GM19025 (cell line): Measurements from ENCODE around the gene STPG4.
"Not testable (repeated sequence)": the region's sequence is repeated elsewhere in the genome, so short reads cannot be mapped to it uniquely, and the experiment has no call there.

Source experiments
- ATAC-seq: cut with Tn5 transposase; IDR thresholded peaks from one replicate; pipeline ENCODE4 v1.9.1; 2021; ENCODE audit warnings: mild to moderate bottlenecking, low read depth, moderate library complexity; ENCODE audit not compliant: unreplicated experiment

STPG4 gene, protein sequence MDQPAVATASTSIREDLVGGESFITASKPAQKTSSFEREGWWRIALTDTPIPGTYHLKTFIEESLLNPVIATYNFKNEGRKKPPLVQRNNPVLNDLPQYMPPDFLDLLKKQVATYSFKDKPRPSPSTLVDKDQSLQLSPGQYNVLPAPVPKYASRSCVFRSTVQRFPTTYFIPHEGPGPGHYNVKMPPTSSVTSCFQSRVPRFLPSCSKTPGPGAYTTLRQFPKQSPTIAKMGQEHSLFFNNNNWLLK

DNA sequence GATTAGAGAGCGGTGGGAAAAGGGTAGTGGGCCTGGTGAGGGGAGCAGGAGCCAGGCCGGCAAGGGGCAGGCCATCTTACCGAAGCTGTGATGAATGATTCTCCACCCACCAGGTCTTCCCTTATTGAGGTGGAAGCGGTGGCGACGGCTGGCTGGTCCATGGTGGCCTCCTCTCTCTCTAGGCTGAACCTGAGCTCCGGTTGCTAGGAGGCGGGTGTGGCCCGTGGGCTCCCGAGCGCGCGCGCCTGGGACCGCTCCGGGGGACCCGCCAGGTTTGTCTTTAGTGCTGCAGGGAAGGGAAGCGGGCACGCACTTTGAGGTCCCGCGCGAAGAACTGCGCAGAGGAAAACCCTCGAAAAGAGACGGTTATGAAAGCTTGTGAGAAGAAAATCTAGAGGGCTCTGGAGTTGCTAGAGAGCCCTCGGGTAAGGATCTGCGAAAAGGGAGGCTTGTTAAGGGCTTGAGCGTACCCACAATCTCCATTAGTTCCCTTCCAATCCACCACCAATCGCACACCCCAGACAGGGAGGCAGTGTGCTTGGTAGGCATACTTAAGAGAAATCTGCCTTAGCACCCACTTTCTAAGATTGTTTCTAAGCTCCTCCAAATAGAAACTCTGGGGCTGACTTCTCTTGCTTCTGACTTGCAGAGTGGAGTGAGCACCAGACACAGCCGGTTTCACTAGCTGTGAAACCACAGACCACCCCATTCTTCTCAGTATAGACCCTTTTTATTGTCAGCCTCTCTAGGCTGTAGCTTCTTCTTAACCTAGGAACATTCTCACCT lies at the start of gene STPG4:
Gene STPG4 (minus strand): TSS at position 218 of the 786 bp plus-strand sequence. CDS start 57 bp downstream, at position 161.
- ATAC-seq: no peak

DNA sequence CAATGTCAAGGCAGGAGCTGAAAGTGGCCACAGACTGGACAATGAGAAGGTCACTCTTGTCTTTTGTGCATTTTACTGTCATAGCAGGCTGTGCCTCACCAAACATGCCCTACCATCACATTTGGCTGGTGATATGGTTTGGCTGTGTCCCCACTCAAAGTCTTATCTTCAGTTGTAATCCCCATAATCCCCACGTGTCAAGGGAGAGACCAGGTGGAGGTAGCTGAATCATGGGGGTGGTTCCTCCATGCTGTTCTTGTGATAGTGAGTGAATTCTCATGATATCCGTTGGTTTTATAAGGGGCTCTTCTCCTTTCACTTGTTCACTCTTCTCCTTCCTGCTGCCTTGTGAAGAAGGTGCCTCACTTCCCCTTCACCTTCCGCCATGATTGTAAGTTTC lies 49.6 kb upstream of the STPG4 start:
- ATAC-seq: no peak

DNA sequence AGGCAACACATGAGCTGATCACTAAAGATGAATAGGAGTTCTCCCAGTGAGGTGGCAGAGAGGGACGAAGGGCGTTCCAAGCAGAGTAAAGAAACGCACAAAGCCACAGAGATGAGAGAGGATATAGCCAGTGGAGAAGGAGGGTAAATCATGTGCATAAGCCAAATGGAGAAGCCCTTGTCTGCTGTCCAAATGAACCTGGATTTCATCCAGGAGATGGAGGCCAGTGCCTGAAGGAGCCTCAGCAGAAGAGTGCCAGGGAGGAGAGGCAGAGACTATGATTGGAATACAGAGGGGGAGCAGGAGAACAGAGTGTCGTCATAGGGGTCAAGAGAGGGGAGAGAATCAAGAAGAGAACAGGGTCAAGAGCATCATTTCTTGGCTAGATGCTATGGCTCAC lies 48.9 kb upstream of the STPG4 start:
- no peak for ATAC-seq

DNA sequence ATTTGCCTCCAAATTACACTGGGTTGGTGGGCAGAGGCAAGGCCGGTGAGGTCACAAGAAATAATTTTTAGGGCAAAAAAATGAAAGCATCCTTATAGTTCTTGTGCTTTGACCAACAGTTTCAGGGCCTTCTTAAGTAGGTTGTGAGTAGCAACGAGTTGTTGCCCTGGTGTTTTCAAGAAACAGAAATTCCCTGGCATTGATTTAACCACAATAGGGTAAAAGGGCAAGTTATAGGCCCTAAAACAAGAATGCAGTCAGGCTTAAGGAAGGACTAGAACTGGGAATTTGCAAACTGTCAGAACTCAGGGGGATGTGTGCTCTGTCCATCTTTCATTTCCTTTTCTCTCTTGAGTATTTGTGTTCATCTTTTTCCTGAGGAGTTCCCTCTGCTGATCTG lies 46.1 kb upstream of the STPG4 start:
- no peak for ATAC-seq

DNA sequence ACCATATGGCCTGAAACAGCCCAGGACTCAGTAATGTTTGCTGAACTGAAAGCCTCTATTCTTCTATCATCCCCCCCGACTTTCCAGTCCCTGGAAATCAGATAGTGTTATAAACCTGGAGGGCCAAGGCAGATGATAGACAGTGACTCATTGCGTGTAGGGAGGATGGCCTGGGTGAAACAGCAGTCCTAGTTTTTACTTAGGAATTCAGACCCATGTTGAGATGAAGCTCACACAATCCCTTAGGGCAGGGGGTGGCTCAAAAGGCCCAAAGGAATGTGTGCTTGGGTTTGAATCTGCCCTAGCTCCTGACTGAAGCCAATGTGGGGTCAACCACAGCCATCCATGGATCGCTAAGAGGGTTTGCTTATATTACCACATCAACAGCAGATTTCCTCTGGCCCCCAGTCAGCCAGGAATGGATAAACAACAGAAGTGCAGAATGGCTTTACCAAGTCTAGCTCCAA lies 43.9 kb upstream of the STPG4 start:
- no peak for ATAC-seq

DNA sequence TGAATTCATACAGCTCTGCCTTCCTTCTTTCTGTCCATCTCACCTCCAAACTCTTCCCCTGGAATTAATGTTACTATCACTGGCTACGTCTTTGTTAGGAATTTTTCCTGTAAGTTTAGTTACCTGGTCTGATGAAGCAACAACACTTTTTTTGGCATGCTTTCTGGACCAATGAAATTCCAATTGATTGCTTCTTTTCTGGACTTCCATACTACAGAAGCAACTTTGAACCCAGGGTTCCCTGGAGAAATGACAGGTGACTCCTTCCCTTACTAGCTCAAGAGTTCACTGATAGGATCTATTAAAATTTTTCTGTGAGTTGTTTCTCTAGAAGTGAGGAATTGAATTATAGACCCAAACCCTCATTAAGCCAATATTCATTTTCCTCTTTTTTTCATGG lies 41.4 kb upstream of the STPG4 start:
- ATAC-seq: no peak

DNA sequence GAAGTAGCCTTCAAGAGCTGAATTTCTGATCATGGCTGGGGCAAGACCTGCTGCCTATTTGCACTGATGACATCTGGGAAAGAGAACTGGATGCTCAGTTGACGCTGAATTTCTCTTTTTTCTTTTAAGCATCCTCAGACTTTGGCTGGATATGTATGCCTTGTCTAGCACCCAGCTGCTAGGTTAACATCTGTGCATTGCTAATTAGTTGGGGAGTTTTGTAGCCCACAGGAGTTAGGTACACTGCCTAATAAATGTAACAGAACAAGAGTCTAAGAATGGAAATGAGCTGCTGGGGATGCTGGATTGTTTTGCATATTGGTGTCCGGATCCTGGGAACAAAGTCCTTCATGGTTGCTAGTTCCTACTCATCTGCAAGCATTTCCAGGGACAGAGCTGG lies 40.9 kb upstream of the STPG4 start:
- no peak for ATAC-seq

DNA sequence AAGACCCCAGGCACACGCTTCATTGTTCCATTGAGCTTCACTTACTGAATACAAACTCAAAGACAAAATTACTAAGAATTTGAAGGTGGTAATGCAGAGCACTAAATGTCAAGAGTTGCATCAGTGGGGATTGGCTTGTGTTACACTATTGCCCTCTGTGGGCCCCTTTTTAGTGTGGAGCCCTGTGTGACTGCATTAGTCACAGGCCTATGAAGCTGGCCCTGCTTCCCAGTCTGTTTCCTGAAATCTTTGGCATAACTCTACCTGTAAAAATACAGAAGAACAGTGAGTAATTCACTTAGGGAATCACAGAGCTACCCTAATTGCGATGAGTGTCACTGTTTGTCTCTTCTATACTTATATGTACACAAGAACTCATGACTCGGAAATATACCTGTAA lies 40.0 kb upstream of the STPG4 start:
- ATAC-seq: no peak

DNA sequence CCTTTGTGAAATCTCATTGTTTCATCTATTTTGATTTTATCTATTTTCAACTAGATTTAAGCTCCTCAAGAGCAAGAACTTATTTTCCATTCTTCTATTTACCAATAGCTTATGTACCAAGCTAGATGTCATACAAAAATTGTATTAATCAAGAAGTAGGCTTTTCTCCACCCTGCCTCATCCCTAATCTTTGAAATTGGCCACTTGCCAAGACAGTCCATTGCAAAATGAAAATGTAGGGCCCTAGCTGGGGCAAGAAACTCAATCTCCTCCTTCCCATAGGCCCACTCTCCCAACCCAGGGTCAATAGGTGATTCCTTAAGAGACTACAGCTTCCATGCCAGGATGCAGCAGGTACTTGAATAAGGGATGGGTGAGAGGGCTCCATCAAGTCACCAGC lies 39.3 kb upstream of the STPG4 start:
- ATAC-seq: no peak

DNA sequence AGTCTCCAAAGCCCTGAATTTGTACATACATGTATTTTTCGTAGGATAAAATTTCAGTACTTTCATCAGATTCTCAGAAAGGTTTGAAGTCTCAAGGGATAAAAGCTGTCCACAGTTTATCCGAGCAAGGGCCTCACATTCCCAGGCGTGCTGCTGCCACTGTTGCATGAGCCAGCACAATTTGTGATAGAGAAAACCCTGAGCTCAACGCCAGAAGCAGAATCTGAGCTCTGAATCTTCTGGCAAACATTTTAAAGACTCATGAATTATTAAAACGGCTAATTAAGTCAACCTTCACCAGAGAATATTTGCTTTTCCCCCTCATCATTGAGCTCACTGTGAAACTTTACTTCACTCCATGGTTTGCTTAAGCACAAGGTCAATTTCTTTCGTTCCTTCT lies 38.5 kb upstream of the STPG4 start:
- ATAC-seq: no peak

DNA sequence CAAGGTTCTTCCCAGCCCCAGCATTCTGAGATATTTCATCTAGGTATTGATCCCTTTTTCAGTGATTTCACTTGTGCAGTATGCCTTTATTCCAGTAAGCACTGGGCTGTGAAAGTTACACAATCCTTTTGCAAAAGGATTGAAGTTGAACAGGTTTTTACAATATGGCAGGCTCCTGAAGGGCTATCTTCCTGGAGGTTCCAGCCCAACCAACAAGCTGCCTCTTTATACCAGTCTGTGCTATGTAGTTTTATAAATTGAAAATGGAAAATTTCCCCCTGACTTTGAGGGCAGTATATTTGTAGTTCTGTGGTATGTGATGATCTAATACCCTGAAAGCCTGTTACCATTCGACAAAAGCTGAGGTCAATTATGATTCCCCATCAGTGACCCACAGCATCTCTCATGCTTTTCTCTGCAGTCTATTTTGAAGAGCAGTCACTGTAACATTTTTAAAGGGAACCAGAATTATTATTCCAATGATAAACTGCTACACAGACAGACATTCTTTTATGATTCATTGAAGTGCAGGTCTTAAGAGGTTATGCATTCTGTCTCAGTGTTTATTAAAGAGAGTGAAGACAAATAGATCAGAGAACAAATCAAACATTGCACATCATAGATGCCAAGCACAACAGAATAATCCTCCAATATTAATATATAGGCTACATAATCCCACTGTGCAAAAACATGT lies 35.2 kb upstream of the STPG4 start:
- no peak for ATAC-seq

DNA sequence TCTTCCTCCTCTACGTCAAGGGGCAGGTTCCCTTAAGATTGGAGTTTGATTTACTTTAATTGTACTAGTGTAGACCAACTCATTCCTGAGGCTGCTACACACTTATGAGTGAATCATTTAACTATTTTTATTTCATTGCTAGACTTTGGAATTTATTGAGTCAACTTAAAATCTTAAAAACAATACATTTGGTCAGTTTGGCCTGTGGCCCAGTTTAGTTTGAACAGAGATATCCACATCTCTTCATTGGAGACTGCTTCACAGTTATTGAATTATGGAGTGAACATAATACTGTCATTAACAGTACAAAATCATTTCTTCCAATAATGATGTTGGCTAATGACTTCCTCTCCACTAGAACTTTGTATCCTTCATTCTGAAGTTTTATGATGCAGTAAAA lies 34.5 kb upstream of the STPG4 start:
- no peak for ATAC-seq

DNA sequence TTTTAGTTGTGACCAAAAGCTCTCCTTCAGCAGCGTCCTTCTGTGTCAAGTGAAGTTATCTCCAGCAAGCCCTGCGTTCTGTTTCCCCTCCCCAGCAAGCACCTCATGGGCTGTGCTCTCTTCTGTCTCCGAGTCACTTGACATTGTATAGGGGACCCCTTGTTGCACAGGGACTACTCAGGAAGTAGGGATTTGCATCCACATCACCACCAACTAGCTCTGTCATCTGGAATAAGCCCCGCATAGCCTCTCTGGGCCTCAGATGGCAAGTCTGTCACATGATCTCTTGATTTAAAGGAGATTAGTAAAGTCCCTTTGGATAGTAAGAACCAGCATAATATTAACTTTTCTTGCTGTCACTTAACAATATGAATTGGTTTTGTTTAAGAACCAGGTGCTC lies 32.0 kb upstream of the STPG4 start:
- no peak for ATAC-seq

DNA sequence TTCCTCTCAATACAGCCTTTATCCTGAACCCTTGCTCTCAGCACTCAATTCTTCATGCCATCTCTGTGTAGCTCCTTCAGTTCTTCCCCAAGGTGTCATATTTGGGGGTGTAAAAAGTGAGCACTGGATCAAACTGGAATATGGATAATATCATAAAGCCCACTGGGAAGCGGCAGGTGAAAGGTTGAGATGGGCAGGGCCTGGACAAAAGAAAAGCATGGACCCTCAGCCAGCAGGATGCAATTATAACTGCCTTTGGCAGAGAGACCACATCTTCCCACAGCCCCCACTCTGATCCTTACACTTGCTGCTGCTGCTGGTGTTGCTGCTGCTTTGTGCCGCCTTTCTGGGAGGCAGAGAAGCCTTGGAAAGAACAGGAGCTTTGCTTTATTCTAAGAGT lies 31.2 kb upstream of the STPG4 start:
- no peak for ATAC-seq

DNA sequence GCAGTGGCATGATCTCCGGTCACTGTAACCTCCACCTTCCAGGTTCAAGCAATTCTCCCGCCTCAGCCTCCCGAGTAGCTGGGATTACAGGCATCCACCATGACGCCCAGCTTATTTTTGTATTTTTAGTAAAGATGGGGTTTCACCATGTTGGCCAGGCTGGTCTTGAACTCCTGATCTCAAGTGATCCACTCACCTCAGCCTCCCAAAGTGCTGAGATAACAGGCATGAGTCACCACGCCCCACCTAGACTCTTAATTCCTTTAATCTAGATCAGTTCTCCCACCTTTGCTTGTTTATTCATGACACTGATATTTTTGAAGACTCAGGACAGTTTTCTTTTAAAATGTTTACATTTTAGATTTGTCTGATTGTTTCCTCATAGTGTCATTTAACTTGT lies 30.0 kb upstream of the STPG4 start:
- ATAC-seq: not testable (repeated sequence)

DNA sequence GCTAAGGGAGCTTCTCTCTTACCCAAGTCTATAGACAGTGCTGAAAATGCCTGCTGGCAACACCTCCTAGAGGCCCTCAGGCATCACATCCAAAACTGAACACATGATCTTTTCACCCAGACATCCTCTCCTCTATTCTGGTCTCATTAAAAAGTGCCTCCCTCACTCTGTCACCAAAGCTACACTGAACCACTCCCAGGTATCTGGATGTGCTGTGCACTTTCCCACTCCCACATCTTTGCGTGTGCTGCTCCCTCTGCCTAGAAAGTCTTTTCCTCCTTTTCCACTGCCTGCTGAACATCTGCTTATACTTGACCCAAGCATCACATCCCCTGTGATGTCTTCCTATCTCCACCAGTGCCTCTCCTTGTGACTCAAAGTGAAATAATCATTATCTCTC lies 26.1 kb upstream of the STPG4 start:
- ATAC-seq: no peak

DNA sequence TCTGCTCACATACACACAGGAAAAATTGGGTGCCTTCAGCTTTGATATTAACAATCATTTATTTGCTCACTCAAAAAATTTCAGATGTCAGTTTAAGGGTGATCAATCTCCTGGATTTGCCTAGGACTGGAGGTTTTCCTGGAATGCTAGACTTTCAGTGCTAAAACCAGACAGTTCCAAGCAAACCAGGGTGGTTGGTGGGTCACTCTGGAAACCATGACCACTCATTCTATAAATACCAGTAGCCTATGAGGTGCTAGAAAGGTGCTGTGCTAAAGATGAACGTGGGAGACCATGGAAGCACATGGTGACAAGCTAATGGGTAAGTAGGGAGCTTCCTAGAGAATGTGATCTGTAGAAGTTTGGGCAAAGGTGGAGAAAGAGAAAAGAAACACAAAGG lies 25.4 kb upstream of the STPG4 start:
- ATAC-seq: no peak

DNA sequence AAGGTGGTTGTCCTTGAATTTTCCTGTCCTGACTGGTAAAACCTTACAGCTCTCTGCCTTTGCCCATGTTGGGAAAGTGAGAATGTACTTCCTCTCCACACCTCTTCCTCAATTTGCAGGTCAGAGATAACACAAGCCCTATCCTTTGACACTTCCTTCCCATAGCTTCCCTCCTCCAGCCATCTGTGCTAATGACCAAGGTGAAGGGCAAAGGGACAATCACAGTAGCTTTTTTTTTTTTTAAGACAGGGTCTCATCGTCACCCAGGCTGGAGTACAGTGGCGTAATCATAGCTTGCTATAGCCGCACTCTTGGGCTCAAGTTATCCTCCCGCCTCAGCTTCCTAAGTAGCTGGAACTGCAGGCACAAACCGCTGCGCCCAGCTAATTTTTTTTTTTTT lies 24.3 kb upstream of the STPG4 start:
- ATAC-seq: no peak

DNA sequence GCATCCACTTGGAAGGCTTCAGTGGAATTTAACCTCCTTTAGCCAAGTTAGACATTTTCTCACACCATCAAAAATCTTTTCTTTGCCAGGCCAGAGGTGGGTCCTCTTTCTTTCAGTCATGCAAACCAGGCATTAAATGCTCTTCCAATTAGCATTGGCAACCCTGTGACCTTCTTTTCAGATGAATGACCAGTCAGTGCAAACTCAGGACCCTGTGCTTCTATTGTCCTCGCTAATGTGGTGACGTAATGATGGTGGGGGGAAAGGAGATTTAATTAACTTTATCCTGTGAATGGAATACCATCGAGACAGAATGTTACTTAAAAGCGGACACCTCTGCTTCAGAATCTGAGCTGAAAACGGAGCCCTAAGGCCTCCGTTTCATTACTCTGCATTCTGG lies 23.2 kb upstream of the STPG4 start:
- no peak for ATAC-seq

DNA sequence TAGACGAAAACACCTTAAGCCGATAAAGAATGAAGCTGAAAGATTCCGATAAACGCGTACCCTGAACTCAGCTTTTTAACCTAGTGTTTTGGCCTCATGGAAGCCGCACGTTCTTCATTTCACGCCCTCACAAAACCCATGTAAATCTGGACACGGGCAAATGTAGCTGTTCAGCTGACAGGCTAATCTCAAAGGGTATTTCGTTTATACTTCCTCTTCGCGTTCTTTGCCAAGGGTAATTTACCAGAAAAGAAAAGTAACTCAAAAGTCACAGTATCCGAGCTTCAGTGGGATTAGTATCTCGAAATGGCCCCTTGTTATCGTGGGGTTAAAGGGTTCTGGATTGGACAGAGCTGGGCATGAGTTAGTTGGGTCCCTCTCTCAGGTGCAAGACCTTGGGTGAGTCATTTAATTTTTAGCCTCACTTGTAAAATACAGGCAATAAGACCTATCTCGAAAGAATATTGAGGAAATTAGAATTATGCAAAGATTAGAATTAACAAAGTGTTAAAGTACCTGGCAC lies 22.0 kb upstream of the STPG4 start:
- peak; percentile 3 for ATAC-seq

DNA sequence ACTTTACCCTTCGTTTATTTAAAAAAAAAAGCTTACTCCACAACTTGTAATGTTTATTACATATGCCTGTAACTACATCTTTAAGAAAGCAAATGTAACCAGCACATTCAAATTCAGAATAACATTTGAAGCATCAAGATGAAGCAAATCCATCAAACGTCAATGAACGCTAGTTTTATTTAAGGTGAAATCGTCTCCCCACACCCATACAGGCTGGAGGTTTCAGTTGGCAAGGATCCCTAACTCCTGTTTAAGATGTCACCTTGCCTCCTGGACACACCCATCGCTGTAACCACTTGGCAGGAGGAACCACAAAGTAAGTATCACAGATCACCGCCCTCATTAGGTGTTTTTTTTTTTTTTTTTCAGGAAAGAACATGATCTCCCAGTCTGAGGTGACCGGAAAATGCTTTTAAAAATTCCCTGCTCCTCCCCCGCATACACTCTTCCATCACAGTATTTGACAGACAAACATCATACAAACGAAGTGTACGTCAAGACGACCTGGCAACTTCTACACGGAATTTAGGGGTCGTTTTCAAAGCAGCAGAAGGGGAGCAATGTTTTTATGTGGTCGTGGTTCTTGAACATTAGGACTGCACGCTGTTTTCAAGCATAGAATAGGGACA lies 19.7 kb upstream of the STPG4 start:
- no peak for ATAC-seq
